Measurements from ENCODE around the gene PIWIL1. TPM values are rescaled to one million over a fixed set of nuclear protein-coding genes. Genes with fewer than 3 reads are reported as not detected.

Gene PIWIL1
- total RNA-seq, 1 experiment from 2014 or later, result not detected

DNA sequence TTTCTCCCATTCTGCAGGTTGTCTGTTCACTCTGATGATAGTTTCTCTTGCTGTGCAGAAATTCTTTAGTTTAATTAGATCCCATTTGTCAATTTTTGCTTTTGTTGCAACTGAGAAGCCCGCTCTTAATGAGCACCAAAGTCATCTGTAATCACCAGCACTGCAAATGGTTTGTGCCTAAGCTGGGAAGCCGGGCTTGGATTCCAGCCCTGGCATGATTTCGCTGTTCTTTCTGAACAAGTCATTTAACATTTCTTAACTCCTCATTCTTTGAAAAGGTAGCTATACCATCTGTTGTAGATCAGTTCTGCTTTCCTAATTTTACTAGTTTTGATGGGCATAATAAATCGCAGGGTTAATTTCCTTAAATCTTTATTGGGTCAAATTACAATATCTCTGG lies 32.1 kb downstream of the PIWIL1 start:
- WGBS (ENCODE audit: extremely low coverage, insufficient read length, low lambda C conversion rate), result no CpG with 5 or more reads among the region's 4 CpGs
- no peaks in the 10 kb centered on the region for H3K9me3 Mint-ChIP-seq

More for the DNA sequence above, 32.1 kb downstream of the PIWIL1 start:
- Histone ChIP-seq H3K23ac (ENCODE audit: insufficient read length, low read depth, low read length) (no peak overlapping the region), H3K4ac (ENCODE audit: low read depth, low read length) (no peak overlapping the region), H3K9ac (ENCODE audit: extremely low read depth, insufficient read length, low read length) (no peak overlapping the region), H2BK15ac (ENCODE audit: low read depth, low read length) (no peak overlapping the region), H3K4me1 (ENCODE audit: insufficient read depth, low read length) (no peaks in the 10 kb centered on the region; the same call in 1 of the 2 replicates), H4K5ac (ENCODE audit: insufficient read length, low read depth, low read length) (no peak overlapping the region), H2BK5ac (ENCODE audit: insufficient read length, low read length) (no peak overlapping the region), H2BK12ac (ENCODE audit: insufficient read length, low read depth, low read length) (no peak overlapping the region), H3K56ac (ENCODE audit: insufficient read length, low read depth, low read length) (no peak overlapping the region), H3K27ac (ENCODE audit: insufficient read length, low read depth, low read length) (no peak overlapping the region), H3T11ph (ENCODE audit: low read length) (no peak overlapping the region), H4K91ac (ENCODE audit: insufficient read length, low read depth, low read length) (no peak overlapping the region), H2BK20ac (ENCODE audit: low read depth, low read length, poor library complexity, severe bottlenecking) (no peak overlapping the region), H4K20me1 (ENCODE audit: control insufficient read depth, insufficient read depth, insufficient read length) (no peaks in the 10 kb centered on the region), H3K27me3 (ENCODE audit: insufficient read depth, low read length) (no peaks in the 10 kb centered on the region; the same call in 1 of the 2 replicates), H4K8ac (replicated peaks; ENCODE audit: insufficient read length, low read depth, low read length) (no peak overlapping the region), H3K14ac (ENCODE audit: insufficient read depth, low read length) (no peak overlapping the region), H3K79me1 (ENCODE audit: insufficient read depth, low read depth, low read length, poor library complexity, severe bottlenecking) (no peaks in the 10 kb centered on the region), H2AFZ (ENCODE audit: low read length) (no peak overlapping the region), H2AK5ac (ENCODE audit: insufficient read length, low read length) (no peak overlapping the region), H3K4me2 (ENCODE audit: insufficient read depth, insufficient read length, low read length) (no peak overlapping the region), H3K23me2 (ENCODE audit: insufficient read length, low read depth, low read length, poor library complexity, severe bottlenecking) (no peaks in the 10 kb centered on the region), H3K18ac (ENCODE audit: insufficient read length, low read depth, low read length) (no peak overlapping the region), H3K9me3 (ENCODE audit: control insufficient read depth, low read depth, low read length) (no peaks in the 10 kb centered on the region), H2BK120ac (ENCODE audit: low read depth, low read length, poor library complexity, severe bottlenecking) (no peak overlapping the region), H3K79me2 (ENCODE audit: insufficient read depth, low read length) (no peaks in the 10 kb centered on the region)
- H3K27ac Mint-ChIP-seq, result no peak overlapping the region
- DNase-seq, result no peak
- peaks cover 27% of the 10 kb centered on the region for H3K27me3 Mint-ChIP-seq (ENCODE audit: low read depth)
- TF ChIP-seq, protein P1, sequence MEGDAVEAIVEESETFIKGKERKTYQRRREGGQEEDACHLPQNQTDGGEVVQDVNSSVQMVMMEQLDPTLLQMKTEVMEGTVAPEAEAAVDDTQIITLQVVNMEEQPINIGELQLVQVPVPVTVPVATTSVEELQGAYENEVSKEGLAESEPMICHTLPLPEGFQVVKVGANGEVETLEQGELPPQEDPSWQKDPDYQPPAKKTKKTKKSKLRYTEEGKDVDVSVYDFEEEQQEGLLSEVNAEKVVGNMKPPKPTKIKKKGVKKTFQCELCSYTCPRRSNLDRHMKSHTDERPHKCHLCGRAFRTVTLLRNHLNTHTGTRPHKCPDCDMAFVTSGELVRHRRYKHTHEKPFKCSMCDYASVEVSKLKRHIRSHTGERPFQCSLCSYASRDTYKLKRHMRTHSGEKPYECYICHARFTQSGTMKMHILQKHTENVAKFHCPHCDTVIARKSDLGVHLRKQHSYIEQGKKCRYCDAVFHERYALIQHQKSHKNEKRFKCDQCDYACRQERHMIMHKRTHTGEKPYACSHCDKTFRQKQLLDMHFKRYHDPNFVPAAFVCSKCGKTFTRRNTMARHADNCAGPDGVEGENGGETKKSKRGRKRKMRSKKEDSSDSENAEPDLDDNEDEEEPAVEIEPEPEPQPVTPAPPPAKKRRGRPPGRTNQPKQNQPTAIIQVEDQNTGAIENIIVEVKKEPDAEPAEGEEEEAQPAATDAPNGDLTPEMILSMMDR (conservative IDR thresholded peaks at IDR 0.05), result no peak
- H3K36me3 Mint-ChIP-seq (ENCODE audit: insufficient read depth in 1 of 3, low read depth in 3 of 3), result no peaks in the 10 kb centered on the region
- H3K4me1 Mint-ChIP-seq, result peaks cover 6 to 9% of the 10 kb centered on the region in 2 experiments; a peak in 3 of 4 replicates
- no peak overlapping the region for H3K4me3 Mint-ChIP-seq
